ENCODE data around the gene HK2.

Gene HK2

GRCh38 chr2:74941284-74941683 lies 107.4 kb downstream of the HK2 start:
- DNase-seq (ENCODE audit: insufficient read length, low spot score), result no peak
- TF ChIP-seq POLR2AphosphoS5 (IDR thresholded peaks at IDR 0.05; ENCODE audit: low read depth, low read length), result no peak
- no peak for TF ChIP-seq SPI1 (IDR thresholded peaks at IDR 0.05; ENCODE audit: low read depth, low read length)
- TF ChIP-seq PAX5 (IDR thresholded peaks at IDR 0.05; ENCODE audit: insufficient read depth, low read length, severe bottlenecking), result no peak
- no peak for TF ChIP-seq POU2F2 (IDR thresholded peaks at IDR 0.05; ENCODE audit: low read depth, low read length)
- no peak for TF ChIP-seq POLR2A (IDR thresholded peaks at IDR 0.05; ENCODE audit: low read depth, low read length)
- TF ChIP-seq TAF1 (IDR thresholded peaks at IDR 0.05; ENCODE audit: low read depth, low read length), result no peak
- FAIRE-seq, result no peak

GRCh38 chr2:74942263-74942662 lies 108.3 kb downstream of the HK2 start:
- FAIRE-seq, result no peak

More at GRCh38 chr2:74942263-74942662, 108.3 kb downstream of the HK2 start:
- no peak for TF ChIP-seq SPI1 (IDR thresholded peaks at IDR 0.05; ENCODE audit: low read depth, low read length)
- TF ChIP-seq POU2F2 (IDR thresholded peaks at IDR 0.05; ENCODE audit: low read depth, low read length), result no peak
- no peak for TF ChIP-seq TAF1 (IDR thresholded peaks at IDR 0.05; ENCODE audit: low read depth, low read length)
- TF ChIP-seq POLR2AphosphoS5 (IDR thresholded peaks at IDR 0.05; ENCODE audit: low read depth, low read length), result no peak
- TF ChIP-seq POLR2A (IDR thresholded peaks at IDR 0.05; ENCODE audit: low read depth, low read length), result no peak
- TF ChIP-seq PAX5 (IDR thresholded peaks at IDR 0.05; ENCODE audit: insufficient read depth, low read length, severe bottlenecking), result no peak
- no peak for DNase-seq (ENCODE audit: insufficient read length, low spot score)

Data from GM12891 (cell line).